GM04504 (cell line): Measurements from ENCODE around the gene GPR137B.

Experiments
- DNase-seq: peaks from one replicate; pipeline ENCODE4 v3.0.0-alpha.2; 2012; ENCODE audit warnings: low read depth

Gene GPR137B

DNA sequence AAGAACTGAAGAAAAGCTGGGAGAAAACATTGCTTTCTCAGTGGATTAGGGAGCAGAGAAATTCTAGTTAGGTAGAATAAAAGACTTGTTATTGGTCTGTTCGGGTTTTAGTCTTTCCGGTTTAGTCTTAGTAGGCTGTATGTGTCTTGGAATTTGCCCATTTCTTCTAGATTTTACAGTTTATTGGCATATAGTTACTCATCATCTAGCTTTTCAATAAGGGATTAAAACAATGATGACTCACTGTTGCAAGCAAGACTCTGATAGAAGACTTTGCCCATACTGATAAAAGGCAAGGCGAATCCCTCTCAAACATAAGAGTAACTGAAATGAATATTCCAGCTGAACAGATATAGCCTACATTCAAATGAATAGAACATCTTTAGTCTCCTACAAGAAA is 62.3 kb downstream of the GPR137B start:
- DNase-seq: no peak

DNA sequence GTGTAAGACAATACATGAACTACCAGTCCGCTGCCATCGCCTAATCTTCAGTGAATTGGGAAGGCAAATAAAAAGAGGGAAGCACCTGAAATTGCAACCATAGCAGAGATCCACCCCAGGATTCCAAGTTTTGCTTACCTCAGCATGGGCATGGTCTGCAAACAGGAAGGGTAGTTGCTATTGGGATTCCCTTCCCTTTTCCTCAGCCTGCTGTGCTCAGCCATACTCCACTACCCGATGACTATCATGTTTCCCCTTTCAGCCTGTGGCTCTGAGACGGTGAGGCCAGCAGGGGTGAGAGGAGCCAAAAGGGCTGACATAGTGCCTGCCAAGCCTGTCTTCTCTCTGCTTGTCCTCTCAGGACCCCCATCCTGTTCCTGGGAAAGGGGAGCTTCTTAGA is 64.2 kb downstream of the GPR137B start:
- DNase-seq: no peak

DNA sequence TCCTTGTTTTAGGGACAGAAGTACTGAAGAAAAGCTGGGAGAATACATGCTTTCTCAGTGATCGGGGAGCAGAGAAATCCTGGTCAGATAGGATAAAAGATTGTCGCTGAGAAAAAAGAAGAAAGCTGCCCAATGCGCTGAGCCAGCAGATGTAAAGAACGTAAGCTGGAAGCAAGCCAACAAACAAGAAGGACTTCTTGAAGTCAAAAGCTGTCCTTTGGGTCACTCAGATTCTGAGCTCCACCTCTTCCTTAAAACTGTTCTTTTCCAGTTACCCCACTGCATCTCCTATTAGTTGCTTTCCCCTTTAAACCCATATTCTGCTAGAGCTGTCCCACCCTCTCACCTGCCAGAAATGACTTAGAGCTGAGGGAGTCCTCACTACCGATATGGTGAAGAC is 64.8 kb downstream of the GPR137B start:
- no peak for DNase-seq

- DNase-seq: no peak
These were observed 65.2 kb downstream of the GPR137B start for GRCh38 chr1:236207569-236207968.

GRCh38 chr1:236209185-236209584 is 66.8 kb downstream of the GPR137B start:
- no peak for DNase-seq

DNA sequence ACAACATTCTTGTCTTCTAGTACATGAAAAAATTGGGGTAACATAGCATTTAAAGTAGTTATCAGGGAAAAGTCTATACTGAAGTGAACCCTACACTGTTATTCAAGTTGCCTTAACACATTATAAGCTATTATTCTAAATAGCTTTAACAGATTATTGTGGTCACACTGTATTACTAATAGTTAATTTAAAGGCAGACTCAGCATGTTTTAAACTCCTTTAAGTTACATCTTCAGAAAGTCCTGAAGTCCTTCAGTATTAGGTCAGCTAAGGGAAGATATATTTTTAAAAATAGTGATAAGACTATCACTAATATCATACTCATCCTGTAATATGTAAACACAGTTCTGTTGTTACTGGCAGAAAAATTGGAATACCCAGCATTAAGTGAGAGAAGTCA is 67.4 kb downstream of the GPR137B start:
- no peak for DNase-seq

- no peak for DNase-seq
These were observed 69.5 kb downstream of the GPR137B start for GRCh38 chr1:236211815-236212214.

- no peak for DNase-seq
These were observed 71.2 kb downstream of the GPR137B start for GRCh38 chr1:236213534-236213933.

DNA sequence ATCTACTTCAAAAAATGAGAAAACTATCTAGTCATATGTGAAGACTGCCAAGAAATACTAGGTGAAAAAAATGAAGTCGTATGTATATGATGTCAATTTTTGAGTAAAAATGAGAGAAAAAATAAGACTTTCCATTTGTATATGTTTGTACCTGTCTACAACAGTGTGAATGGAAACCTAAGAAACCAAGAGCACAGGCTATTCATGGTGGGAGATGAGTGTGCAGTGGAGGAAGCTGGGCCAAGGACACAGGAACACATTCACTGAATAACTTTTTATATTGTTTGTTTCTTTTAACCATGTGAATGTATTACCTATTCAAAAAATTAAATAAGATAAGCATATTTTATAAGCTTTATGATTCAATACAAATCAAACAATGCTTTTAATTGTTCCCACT is 72.4 kb downstream of the GPR137B start:
- no peak for DNase-seq

DNA sequence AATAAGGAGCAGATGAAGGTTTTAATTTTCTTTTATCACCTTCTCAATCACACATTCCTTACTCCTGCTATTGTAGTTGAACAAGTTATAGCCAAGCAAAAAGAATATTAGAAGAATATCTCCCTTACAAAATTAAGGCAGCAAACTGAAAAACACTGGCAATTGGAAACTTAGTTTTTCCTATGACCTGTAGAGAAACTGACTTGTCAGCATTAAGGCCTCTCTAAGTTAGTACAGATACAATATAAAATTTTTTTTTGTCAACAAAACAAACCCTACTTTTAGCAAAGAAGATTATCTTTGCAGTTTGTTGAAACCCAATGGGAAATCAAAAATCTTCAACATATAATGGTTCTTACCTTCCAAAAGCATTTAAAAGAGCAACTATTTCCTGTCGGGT is 78.1 kb downstream of the GPR137B start:
- no peak for DNase-seq

- no peak for DNase-seq
These were observed 80.3 kb downstream of the GPR137B start for GRCh38 chr1:236222632-236223031.

GRCh38 chr1:236228411-236228810 is 86.1 kb downstream of the GPR137B start:
- no peak for DNase-seq

DNA sequence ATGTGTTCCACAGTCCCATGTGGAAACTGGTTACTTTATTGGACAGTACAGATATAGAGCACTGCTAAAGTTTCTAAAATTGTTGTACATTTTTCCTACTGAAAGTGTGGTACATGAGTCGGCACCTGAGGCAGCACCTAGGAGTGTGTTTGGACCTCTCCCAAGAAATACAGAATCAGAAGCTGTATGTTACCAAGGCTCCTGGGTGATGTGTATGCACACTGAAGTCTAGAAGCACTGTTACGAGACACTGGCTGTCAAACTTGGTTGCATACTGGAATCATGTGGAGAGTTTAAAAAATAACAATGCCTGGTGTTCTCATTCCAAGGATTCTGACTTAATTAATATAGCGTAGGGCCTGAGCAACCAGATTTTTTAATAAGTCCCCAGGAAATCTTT is 92.8 kb downstream of the GPR137B start:
- DNase-seq: no peak

DNA sequence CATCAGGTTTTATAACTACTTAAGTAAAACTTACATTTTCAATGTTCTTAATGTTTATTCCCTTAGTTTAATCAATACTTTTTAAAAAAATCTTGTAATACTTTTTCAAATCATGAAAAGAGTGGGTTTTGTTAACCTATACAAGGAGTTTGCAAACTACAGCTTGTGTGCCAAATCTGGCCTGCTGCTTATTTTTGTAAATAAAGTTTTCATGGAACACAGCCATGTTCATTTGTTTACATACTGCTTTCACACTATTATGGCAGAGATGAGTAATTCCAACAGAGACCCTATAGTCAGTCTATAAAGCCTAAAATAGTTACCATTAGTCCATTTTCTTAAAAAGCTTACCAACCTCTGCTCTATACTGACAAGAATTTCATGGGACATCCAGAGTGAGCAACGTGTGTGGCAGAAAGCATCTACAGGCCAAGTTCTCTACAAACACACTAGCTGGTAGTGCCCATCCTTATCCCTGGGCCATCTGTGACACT is 96.8 kb downstream of the GPR137B start:
- no peak for DNase-seq

- DNase-seq: no peak
These were observed 98.3 kb downstream of the GPR137B start for GRCh38 chr1:236240675-236241074.

DNA sequence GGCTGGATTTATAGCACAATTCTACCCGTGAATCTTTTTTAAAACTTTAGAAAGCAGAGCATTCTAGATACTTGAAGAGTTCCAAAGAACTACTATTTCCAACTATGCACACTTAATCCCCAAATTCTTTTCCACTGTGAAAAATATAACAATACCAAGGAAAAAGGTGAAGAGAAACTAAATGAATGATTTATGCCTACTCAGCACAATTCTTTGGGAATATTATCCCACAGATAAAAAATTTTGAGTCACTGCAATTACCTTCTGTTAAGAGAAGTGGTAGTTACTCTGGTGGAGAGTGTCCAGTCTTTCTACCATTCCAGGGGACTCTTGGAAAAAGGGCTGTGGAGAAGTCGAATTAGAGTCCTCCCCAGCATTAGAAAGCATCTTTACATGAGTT is 100.2 kb downstream of the GPR137B start:
- no peak for DNase-seq

GRCh38 chr1:236247286-236247685 is 104.9 kb downstream of the GPR137B start:
- DNase-seq: no peak

DNA sequence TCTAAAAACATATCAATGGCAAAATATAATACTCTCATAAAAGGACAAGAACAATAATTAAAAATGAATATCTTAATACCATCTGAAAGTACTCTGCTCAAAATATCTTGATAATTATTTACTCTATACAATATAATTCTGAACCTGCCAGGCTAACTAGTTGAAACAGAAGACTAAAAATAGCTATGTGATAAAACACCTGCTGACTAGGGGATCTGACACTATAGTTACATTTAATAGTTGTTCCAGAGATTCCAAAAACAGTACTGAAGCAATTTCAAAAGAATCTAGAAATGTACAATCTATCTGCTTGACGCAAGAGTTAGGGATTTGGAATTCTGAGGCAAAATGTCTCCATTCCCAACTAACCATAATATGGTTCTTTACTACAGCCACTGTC is 109.2 kb downstream of the GPR137B start:
- no peak for DNase-seq

GRCh38 chr1:236253119-236253518 is 110.8 kb downstream of the GPR137B start:
- DNase-seq: no peak

DNA sequence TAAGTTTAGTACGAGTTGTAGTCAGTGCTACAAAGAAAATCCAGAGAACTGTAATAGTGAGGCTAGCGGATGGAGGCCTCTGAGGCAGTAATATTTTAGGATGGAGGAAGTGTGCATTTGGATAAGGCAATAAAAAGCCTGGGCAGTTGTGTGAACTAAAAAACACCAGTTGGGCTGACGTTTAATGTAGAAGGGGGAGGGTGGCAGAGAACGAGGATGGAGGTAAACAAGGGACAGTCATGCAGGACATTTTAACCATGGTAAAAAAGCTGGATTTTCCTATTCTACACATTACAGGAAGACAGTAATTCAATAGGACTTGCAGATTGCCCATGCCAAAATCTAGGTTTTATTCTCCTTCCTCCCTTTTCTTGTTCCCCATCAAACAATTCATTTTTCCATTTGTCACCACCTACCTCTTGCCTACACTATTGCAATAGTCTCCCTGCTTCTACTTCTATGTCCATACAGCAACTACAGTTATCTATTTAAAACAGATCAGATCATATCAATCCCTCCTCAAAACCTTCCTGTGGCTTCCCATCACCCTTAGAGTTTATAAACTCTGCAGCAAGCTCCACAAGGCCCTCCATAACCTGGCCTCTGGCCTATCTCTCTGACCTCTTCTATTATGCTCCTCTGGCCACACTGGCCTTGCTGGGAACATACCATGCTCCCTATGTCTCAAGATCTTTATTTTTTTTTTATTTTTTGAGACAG is 111.7 kb downstream of the GPR137B start:
- DNase-seq: no peak

- no peak for DNase-seq
These were observed 114.9 kb downstream of the GPR137B start for GRCh38 chr1:236257216-236257615.

DNA sequence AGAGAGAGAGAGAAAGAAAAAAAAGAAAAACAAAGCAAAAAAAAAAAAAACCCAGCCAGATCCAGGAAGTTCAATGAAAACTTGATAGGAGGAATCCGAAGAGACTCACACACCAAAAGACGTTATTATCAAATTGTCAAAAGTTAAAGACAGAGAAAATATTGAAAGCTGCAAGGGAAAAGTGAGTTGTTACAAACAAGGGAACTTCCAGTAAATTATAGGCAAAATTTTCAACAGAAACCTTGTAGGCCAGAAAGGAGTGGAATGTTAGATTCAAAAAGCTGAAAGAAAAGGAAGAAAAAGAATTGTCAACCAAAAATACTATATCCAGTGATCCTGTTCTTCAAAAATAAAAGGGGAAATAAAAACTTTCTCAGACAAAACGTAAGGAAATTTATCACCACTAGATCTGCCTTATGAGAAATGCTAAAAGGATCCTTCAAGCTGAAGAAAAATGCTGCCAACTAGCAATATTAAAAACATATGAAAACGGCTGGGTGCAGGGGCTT is 115.8 kb downstream of the GPR137B start:
- DNase-seq: no peak
